Smooth muscle cell (in vitro differentiated cells): ENCODE results near the gene CDC20. TPM values are rescaled to one million over a fixed set of nuclear protein-coding genes. Genes with fewer than 3 reads are reported as not detected.
A peak's percentile ranks its signal among the peaks of the same experiment; 100 is the strongest.

Experiments
- DNase-seq: peaks from one replicate; lab custom pipeline; 2025; ENCODE audit not compliant: unreplicated experiment; lab: John Stamatoyannopoulos, UW
- H2AFZ ChIP-seq: fragments of 200-600 bp; sonication (generic); 2 replicates; pipeline ENCODE4 v1.6.0; 2016; ENCODE audit warnings: antibody characterized with exemption, low read depth, mild to moderate bottlenecking
- H3F3A ChIP-seq: fragments of 200-600 bp; sonication (generic); 2 replicates; pipeline ENCODE4 v1.6.0; 2017; ENCODE audit warnings: antibody characterized with exemption, low read depth
- H3K27ac ChIP-seq: fragments of 200-600 bp; sonication (generic); 2 replicates; pipeline ENCODE4 v1.5.1; 2016; ENCODE audit warnings: low read depth, mild to moderate bottlenecking
- H3K27me3 ChIP-seq: fragments of 200-600 bp; sonication (generic); 2 replicates; pipeline ENCODE4 v1.6.1; 2016; ENCODE audit warnings: low read depth, mild to moderate bottlenecking
- H3K36me3 ChIP-seq: fragments of 200-600 bp; sonication (generic); 2 replicates; pipeline ENCODE4 v1.5.1; 2016; ENCODE audit warnings: low read depth
- H3K4me1 ChIP-seq: fragments of 200-600 bp; sonication (generic); 2 replicates; pipeline ENCODE4 v1.5.1; 2016; ENCODE audit warnings: low read depth
- H3K4me2 ChIP-seq: fragments of 200-600 bp; sonication (generic); 2 replicates; pipeline ENCODE4 v1.6.0; 2016; ENCODE audit warnings: mild to moderate bottlenecking
- H3K4me3 ChIP-seq: fragments of 200-600 bp; sonication (generic); 2 replicates; pipeline ENCODE4 v1.5.1; 2016; ENCODE audit warnings: mild to moderate bottlenecking
- H3K79me2 ChIP-seq: fragments of 200-600 bp; sonication (generic); 2 replicates; pipeline ENCODE4 v1.6.0; 2016; ENCODE audit warnings: low read depth, mild to moderate bottlenecking
- H3K9ac ChIP-seq: fragments of 200-600 bp; sonication (generic); 2 replicates; pipeline ENCODE4 v1.6.0; 2016; ENCODE audit warnings: low read depth
- H3K9me3 ChIP-seq: fragments of 200-600 bp; sonication (generic); replicated peaks from 2 replicates; pipeline ENCODE4 v1.5.1; 2016; ENCODE audit warnings: low read depth
- H4K20me1 ChIP-seq: fragments of 200-600 bp; sonication (generic); 2 replicates; pipeline ENCODE4 v1.6.0; 2016; ENCODE audit warnings: low read depth
- WGBS: methylation state at CpG from one replicate; pipeline ENCODE4 v1.1.7; 2016; ENCODE audit warnings: low lambda C conversion rate; 5-methylcytosine and 5-hydroxymethylcytosine counted together
- polyA plus RNA-seq: library from polyadenylated mRNA; unstranded; fragments of >200 nt; fragmentation: Nextera tagmentation; extraction: Ambion mirVana; gene quantifications from 2 replicates; pipeline ENCODE4 v1.2.1, GENCODE V29; 2016
- total RNA-seq: library from RNA; depleted of rRNA; stranded (reverse); fragments of >200 nt; gene quantifications from 2 replicates; pipeline ENCODE4 v1.2.3, GENCODE V29; 2014
- TF ChIP-seq, protein P1 (sequence below): fragments of 200-600 bp; sonication (generic); IDR thresholded peaks from 2 replicates; pipeline ENCODE4 v1.5.1; 2017; ENCODE audit warnings: borderline replicate concordance, mild to moderate bottlenecking, antibody characterized with exemption; ENCODE audit not compliant: insufficient read depth, poor library complexity, severe bottlenecking

The CDC20 gene
- total and polyA plus RNA-seq, 2 experiments from 2014 or later, result 17.4 to 18.7 TPM

DNA sequence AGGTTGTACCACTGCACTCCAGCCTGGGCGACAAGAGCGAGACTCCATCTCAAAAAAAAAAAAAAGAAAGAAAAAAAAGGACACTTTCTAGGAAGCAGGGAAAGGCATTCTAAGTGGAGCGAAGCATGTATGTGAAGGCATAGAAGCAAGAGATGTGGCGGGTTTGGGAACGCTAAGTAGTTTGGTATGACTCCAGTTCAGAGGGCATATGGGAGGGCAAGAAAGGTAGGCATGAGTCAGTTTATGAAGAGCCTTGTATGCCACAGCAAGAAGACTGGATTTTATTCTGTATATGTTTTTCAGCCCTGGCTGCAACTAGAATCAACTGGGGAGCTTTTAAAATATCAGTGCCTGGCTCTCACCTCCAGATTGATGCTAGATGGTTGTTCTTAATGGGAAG lies 13.4 kb downstream of the CDC20 start:
- Histone ChIP-seq H3K9me3 (no peaks in the 10 kb centered on the region), H3K4me2 (no peak overlapping the region), H3K36me3 (no peaks in the 10 kb centered on the region), H3K9ac (no peak overlapping the region), H3K27ac (peak overlapping the region; percentile 50), H3K79me2 (peaks cover 14% of the 10 kb centered on the region), H4K20me1 (no peaks in the 10 kb centered on the region), H3K4me3 (no peak overlapping the region), H3K4me1 (peaks cover under 1% of the 10 kb centered on the region), H3F3A (peaks cover 27% of the 10 kb centered on the region), H3K27me3 (no peaks in the 10 kb centered on the region), H2AFZ (no peak overlapping the region)
- 96% methylated on average over 5 of the region's 5 CpGs for WGBS
- TF ChIP-seq, protein P1, sequence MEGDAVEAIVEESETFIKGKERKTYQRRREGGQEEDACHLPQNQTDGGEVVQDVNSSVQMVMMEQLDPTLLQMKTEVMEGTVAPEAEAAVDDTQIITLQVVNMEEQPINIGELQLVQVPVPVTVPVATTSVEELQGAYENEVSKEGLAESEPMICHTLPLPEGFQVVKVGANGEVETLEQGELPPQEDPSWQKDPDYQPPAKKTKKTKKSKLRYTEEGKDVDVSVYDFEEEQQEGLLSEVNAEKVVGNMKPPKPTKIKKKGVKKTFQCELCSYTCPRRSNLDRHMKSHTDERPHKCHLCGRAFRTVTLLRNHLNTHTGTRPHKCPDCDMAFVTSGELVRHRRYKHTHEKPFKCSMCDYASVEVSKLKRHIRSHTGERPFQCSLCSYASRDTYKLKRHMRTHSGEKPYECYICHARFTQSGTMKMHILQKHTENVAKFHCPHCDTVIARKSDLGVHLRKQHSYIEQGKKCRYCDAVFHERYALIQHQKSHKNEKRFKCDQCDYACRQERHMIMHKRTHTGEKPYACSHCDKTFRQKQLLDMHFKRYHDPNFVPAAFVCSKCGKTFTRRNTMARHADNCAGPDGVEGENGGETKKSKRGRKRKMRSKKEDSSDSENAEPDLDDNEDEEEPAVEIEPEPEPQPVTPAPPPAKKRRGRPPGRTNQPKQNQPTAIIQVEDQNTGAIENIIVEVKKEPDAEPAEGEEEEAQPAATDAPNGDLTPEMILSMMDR, result no peak
- DNase-seq, result no peak

DNA sequence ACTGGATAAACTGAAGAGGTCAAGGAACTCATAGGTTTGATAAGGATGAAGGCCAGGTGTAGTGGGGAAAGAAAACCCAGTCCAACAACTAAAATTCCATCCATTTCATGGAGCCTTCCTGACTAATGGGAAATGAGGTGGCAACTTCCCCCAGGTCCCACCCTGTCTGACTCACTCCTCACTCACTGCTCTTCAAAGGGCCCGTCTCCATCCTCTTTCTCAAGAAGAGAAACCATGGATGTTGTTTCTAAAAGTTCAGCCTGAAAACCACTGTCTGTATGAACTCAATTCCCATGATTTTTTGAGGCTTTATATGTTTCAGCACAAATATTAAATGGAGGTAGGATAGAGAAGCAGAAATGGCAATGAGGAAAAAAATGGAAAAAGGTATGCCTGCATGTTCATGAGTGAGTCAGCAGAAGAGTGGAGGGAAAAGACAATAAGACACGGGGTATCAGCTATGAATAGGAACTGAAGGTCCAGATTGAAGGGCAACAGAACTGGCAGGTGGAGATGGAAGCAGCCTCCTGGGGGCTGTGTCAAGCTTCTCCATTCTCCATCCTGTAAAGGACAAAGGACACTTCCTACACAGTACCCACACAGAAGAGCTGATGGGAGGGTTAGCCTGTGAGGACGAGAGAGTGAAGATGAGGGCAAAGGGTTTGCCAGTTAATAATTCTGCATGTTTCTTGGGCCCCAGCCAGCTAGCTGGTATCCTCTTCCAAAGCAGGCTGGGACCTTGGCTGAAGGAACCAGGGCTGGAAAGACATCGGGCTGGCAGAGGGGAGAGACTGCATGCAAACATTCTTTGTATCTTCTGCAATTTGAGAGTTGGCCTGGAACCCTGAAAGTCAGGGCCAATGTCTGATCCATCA lies 14.5 kb downstream of the CDC20 start:
- DNase-seq, result no peak
- WGBS, result 63% methylated on average over 4 of the region's 4 CpGs
- Histone ChIP-seq H4K20me1 (no peaks in the 10 kb centered on the region), H3K79me2 (peaks cover 11% of the 10 kb centered on the region), H3K9me3 (no peaks in the 10 kb centered on the region), H3K36me3 (no peaks in the 10 kb centered on the region), H2AFZ (no peak overlapping the region), H3K4me1 (no peaks in the 10 kb centered on the region), H3F3A (peaks cover 27% of the 10 kb centered on the region), H3K4me3 (no peak overlapping the region), H3K9ac (peak overlapping the region; percentile 14), H3K27ac (peak overlapping the region; percentile 50), H3K27me3 (no peaks in the 10 kb centered on the region), H3K4me2 (peak overlapping the region; percentile 34)
- TF ChIP-seq, protein P1, result no peak

DNA sequence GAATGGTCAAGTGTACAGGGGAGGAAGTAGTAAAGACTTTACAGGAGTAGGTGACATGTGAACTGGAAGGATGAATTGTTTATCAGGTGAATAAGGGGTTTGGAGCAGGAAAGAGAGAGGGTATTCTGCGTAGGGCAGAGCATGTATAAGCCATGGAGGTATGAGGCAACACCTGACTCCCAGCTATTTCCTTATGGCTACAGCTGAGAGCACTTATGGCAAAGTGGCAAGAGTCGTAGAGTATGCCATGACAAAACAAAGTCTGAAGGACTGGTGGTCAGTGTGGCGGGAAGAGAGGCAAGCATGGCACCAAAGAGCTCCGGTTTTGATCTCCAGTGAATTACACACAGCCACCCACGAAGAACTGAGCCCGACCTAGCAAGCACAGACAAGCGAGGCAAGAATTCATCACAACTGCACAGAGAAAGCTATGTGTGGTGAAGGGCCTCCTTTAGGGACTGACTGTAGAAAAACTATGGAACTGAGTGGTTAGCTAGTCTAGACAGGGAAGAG lies 18.0 kb downstream of the CDC20 start:
- H2AFZ ChIP-seq, result no peak overlapping the region
- no peaks in the 10 kb centered on the region for H3K36me3 ChIP-seq
- TF ChIP-seq, protein P1, result no peak
- H4K20me1 ChIP-seq, result no peaks in the 10 kb centered on the region
- H3K4me1 ChIP-seq, result no peaks in the 10 kb centered on the region
- no peak for DNase-seq
- no peak overlapping the region for H3K4me2 ChIP-seq
- no peaks in the 10 kb centered on the region for H3K27me3 ChIP-seq
- 79% methylated on average over 7 of the region's 7 CpGs for whole genome bisulfite sequencing
- H3K27ac ChIP-seq, result no peak overlapping the region
- H3K4me3 ChIP-seq, result no peak overlapping the region
- no peak overlapping the region for H3K9ac ChIP-seq
- peaks cover 20% of the 10 kb centered on the region for H3F3A ChIP-seq
- H3K9me3 ChIP-seq, result no peaks in the 10 kb centered on the region
- H3K79me2 ChIP-seq, result no peaks in the 10 kb centered on the region

DNA sequence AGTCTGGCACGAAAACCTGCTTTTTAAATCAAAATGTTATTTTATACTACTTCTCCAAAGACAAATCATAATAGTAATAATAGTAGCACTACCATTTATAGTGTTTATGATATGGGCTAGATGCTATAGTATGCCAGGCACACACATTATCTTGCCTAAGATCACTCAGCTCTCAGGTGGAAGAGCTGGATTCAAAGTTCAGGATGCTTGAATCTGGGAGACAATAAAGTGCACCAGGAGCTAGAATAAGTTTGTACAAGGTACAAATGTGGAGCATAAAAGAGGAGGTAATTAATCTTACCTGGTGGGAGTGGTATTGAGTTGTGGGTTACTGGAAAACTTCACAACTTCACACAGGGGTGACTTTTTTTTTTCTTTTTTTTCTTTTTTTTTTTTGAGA lies 19.1 kb downstream of the CDC20 start:
- WGBS, result 97% methylated on average over 1 of the region's 1 CpG
- Histone ChIP-seq H3K27me3 (no peaks in the 10 kb centered on the region), H3K9ac (no peak overlapping the region), H3K4me1 (no peaks in the 10 kb centered on the region), H3F3A (peaks cover 16% of the 10 kb centered on the region), H3K4me2 (no peak overlapping the region), H3K36me3 (no peaks in the 10 kb centered on the region), H3K79me2 (no peaks in the 10 kb centered on the region), H3K27ac (no peak overlapping the region), H3K4me3 (no peak overlapping the region), H4K20me1 (no peaks in the 10 kb centered on the region), H2AFZ (no peak overlapping the region), H3K9me3 (no peaks in the 10 kb centered on the region)
- TF ChIP-seq, protein P1, result no peak
- DNase-seq, result no peak
